ENCODE measurements around the gene C9orf50. TPM values are rescaled to one million over a fixed set of nuclear protein-coding genes. Genes with fewer than 3 reads are reported as not detected.
A peak's percentile ranks its signal among the peaks of the same experiment; 100 is the strongest.

C9orf50 gene
- total RNA-seq, 2 experiments from 2014 or later, result not detected

- no peaks in the 10 kb centered on the region for H3K9me3 Mint-ChIP-seq
- no peak overlapping the region for H3K27ac Mint-ChIP-seq
- POLR2A ChIA-PET, result no interaction called here
- H3K4me1 Mint-ChIP-seq (ENCODE audit: low read depth), result peaks cover 7% of the 10 kb centered on the region
- DNase-seq (no peak), ATAC-seq (no peak)
- no peak overlapping the region for H3K4me3 Mint-ChIP-seq
- peaks cover 6% of the 10 kb centered on the region for H3K27me3 Mint-ChIP-seq
- no peaks in the 10 kb centered on the region for H3K36me3 Mint-ChIP-seq (ENCODE audit: low read depth)
- CTCF ChIA-PET, result interaction anchor here (0.9 to 1.1 kb wide), 2 partner anchors 66 to 77 kb away, joined by 3 to 5 read pairs; no protein-coding TSS in a partner anchor
- TF ChIP-seq CTCF (IDR thresholded peaks at IDR 0.05), result no peak
- intact Hi-C loops (cut with micrococcal nuclease), result no loop called here
These were observed 40.1 kb upstream of the C9orf50 start for GRCh38 chr9:129661029-129661428.

- H3K27me3 Mint-ChIP-seq, result no peaks in the 10 kb centered on the region
- no peak overlapping the region for H3K4me3 Mint-ChIP-seq
- ChIA-PET CTCF (interaction anchor here (0.8 to 2.1 kb wide), 2 partner anchors 70 kb away, joined by 4 to 11 read pairs; no protein-coding TSS in a partner anchor), POLR2A (no interaction called here)
- no peak for DNase-seq
- intact Hi-C loops (cut with micrococcal nuclease), result no loop called here
- no peak for TF ChIP-seq CTCF (IDR thresholded peaks at IDR 0.05)
- H3K36me3 Mint-ChIP-seq (ENCODE audit: low read depth), result no peaks in the 10 kb centered on the region
- H3K4me1 Mint-ChIP-seq (ENCODE audit: low read depth), result no peaks in the 10 kb centered on the region
- ATAC-seq, result peak; percentile 51
- H3K27ac Mint-ChIP-seq, result no peak overlapping the region
- no peaks in the 10 kb centered on the region for H3K9me3 Mint-ChIP-seq
These were observed 36.0 kb upstream of the C9orf50 start for GRCh38 chr9:129656795-129657390.

- no peaks in the 10 kb centered on the region for H3K27me3 Mint-ChIP-seq
- H3K4me1 Mint-ChIP-seq (ENCODE audit: low read depth), result no peaks in the 10 kb centered on the region
- POLR2A ChIA-PET, result interaction anchor here (0.6 to 1.1 kb wide), 2 partner anchors 16 to 42 kb away, joined by 3 read pairs; no protein-coding TSS in a partner anchor
- DNase-seq, result no peak
- H3K27ac Mint-ChIP-seq, result no peak overlapping the region
- no peaks in the 10 kb centered on the region for H3K36me3 Mint-ChIP-seq (ENCODE audit: low read depth)
- ATAC-seq, result no peak
- TF ChIP-seq CTCF (IDR thresholded peaks at IDR 0.05), result no peak
- H3K9me3 Mint-ChIP-seq, result no peaks in the 10 kb centered on the region
- CTCF ChIA-PET, result interaction anchor here (0.8 kb wide), 1 partner anchor 71 kb away, joined by 4 read pairs; no protein-coding TSS in a partner anchor
- no peak overlapping the region for H3K4me3 Mint-ChIP-seq
- intact Hi-C loops (cut with micrococcal nuclease), result no loop called here
These were observed 34.8 kb upstream of the C9orf50 start for GRCh38 chr9:129655696-129656095.

- no peaks in the 10 kb centered on the region for H3K36me3 Mint-ChIP-seq (ENCODE audit: low read depth)
- no peak for TF ChIP-seq CTCF (IDR thresholded peaks at IDR 0.05)
- no peak overlapping the region for H3K4me3 Mint-ChIP-seq
- no peak for ATAC-seq
- CTCF ChIA-PET, result interaction anchor here (1.3 kb wide), 1 partner anchor 72 kb away, joined by 4 read pairs; no protein-coding TSS in a partner anchor
- DNase-seq, result no peak
- no peak overlapping the region for H3K27ac Mint-ChIP-seq
- H3K4me1 Mint-ChIP-seq (ENCODE audit: low read depth), result no peaks in the 10 kb centered on the region
- no peaks in the 10 kb centered on the region for H3K9me3 Mint-ChIP-seq
- POLR2A ChIA-PET, result no interaction called here
- no peaks in the 10 kb centered on the region for H3K27me3 Mint-ChIP-seq
- intact Hi-C loops (cut with micrococcal nuclease), result no loop called here
These were observed 34.3 kb upstream of the C9orf50 start for GRCh38 chr9:129655154-129655553.

GRCh38 chr9:129654554-129655040 is 33.7 kb upstream of the C9orf50 start:
- Mint-ChIP-seq H3K4me3 (no peak overlapping the region), H3K4me1 (ENCODE audit: low read depth) (no peaks in the 10 kb centered on the region), H3K9me3 (no peaks in the 10 kb centered on the region), H3K36me3 (ENCODE audit: low read depth) (no peaks in the 10 kb centered on the region), H3K27ac (no peak overlapping the region), H3K27me3 (no peaks in the 10 kb centered on the region)
- ChIA-PET CTCF (interaction anchor here (1.3 kb wide), 1 partner anchor 72 kb away, joined by 4 read pairs; no protein-coding TSS in a partner anchor), POLR2A (no interaction called here)
- intact Hi-C loops (cut with micrococcal nuclease), result no loop called here
- ATAC-seq, result no peak
- no peak for DNase-seq
- TF ChIP-seq CTCF (IDR thresholded peaks at IDR 0.05), result no peak
